GM21515 (cell line): Measurements from ENCODE around the gene MAP2K2.

Experiments
- ATAC-seq: cut with Tn5 transposase; IDR thresholded peaks from one replicate; pipeline ENCODE4 v1.9.1; 2021; ENCODE audit not compliant: unreplicated experiment

MAP2K2 gene

GRCh38 chr19:4081441-4082129 lies 42.3 kb downstream of the MAP2K2 start:
- ATAC-seq = no peak

GRCh38 chr19:4080473-4080872 lies 43.4 kb downstream of the MAP2K2 start:
- no peak for ATAC-seq

GRCh38 chr19:4077800-4078684 lies 45.9 kb downstream of the MAP2K2 start:
- ATAC-seq = no peak

GRCh38 chr19:4077007-4077374 lies 46.9 kb downstream of the MAP2K2 start:
- ATAC-seq = no peak

GRCh38 chr19:4075373-4075772 lies 48.5 kb downstream of the MAP2K2 start:
- ATAC-seq = no peak

- no peak for ATAC-seq
Measured at GRCh38 chr19:4071610-4072009, 52.3 kb downstream of the MAP2K2 start.

- no peak for ATAC-seq
Measured at GRCh38 chr19:4069331-4069959, 54.5 kb downstream of the MAP2K2 start.

- no peak for ATAC-seq
Measured at GRCh38 chr19:4068047-4068966, 55.6 kb downstream of the MAP2K2 start.

GRCh38 chr19:4067396-4068046 lies 56.4 kb downstream of the MAP2K2 start:
- ATAC-seq = no peak

- ATAC-seq = no peak
Measured at GRCh38 chr19:4066682-4067395, 57.1 kb downstream of the MAP2K2 start, which contains the start of gene ZBTB7A. ZBTB7A (minus strand) TSS chr19:4066899; CDS start chr19:4055232, 11,667 bp downstream.

- no peak for ATAC-seq
Measured at GRCh38 chr19:4066176-4066606, 57.7 kb downstream of the MAP2K2 start.

GRCh38 chr19:4065430-4066175 lies 58.3 kb downstream of the MAP2K2 start:
- ATAC-seq = peak; percentile 70

- ATAC-seq = peak; percentile 6
Measured at GRCh38 chr19:4064496-4065260, 59.2 kb downstream of the MAP2K2 start.

GRCh38 chr19:4064149-4064495 lies 59.8 kb downstream of the MAP2K2 start:
- no peak for ATAC-seq

GRCh38 chr19:4063369-4064148 lies 60.4 kb downstream of the MAP2K2 start:
- ATAC-seq = no peak

GRCh38 chr19:4062419-4063368 lies 61.2 kb downstream of the MAP2K2 start:
- ATAC-seq = no peak
